Thyroid gland (tissue), 4 donors: ENCODE measurements around the gene AGPAT4.
"Not testable (repeated sequence)": the region's sequence is repeated elsewhere in the genome, so short reads cannot be mapped to it uniquely, and the experiment has no call there.

Experiments
- CTCF ChIP-seq, 6 experiments: fragments of 200-600 bp in 3 of 6; fragments of 450-650 bp in 3 of 6; sonication (generic) in 3 of 6; IDR thresholded peaks; one replicate each; pipeline ENCODE4 v1.5.1; 2016 to 2019; ENCODE audit warnings: antibody characterized with exemption in 6 of 6, mild to moderate bottlenecking in 2 of 6, inconsistent platforms in 1 of 6, moderate library complexity in 1 of 6
- POLR2A ChIP-seq, 2 donors: fragments of 450-650 bp; IDR thresholded peaks; one replicate each; pipeline ENCODE4 v1.6.1; 2017; ENCODE audit warnings: antibody characterized with exemption in 2 of 2, mild to moderate bottlenecking in 2 of 2, moderate library complexity in 1 of 2

- not testable (repeated sequence) for TF ChIP-seq POLR2A, CTCF (IDR thresholded peaks at IDR 0.05)
These were observed 97.4 kb downstream of the AGPAT4 start for GRCh38 chr6:161176428-161176827.
